Neutrophil (primary cell): ENCODE results near the gene C1orf35.

Experiments
- H3K27ac ChIP-seq: fragments of 200-600 bp; sonication (generic); 2 replicates; pipeline ENCODE4 v1.5.1; 2016; ENCODE audit warnings: mild to moderate bottlenecking, moderate library complexity
- H3K27me3 ChIP-seq: fragments of 200-600 bp; sonication (generic); 2 replicates; pipeline ENCODE4 v1.6.0; 2016; ENCODE audit warnings: mild to moderate bottlenecking
- H3K36me3 ChIP-seq: fragments of 200-600 bp; sonication (generic); 2 replicates; pipeline ENCODE4 v1.5.1; 2017
- H3K4me1 ChIP-seq, 2 experiments: fragments of 200-600 bp in 1 of 2; sonication (generic) in 1 of 2; 1 replicate in 1 of 2; 2 replicates in 1 of 2; pipeline versions ENCODE4 v1.5.1 to v1.6.1; 2013 to 2016; ENCODE audit warnings: low read depth in 1 of 2, low read length in 1 of 2, mild to moderate bottlenecking in 1 of 2, moderate library complexity in 1 of 2; ENCODE audit not compliant: control insufficient read depth in 1 of 2, insufficient read depth in 1 of 2
- H3K4me3 ChIP-seq, 2 experiments: fragments of 200-600 bp in 1 of 2; sonication (generic) in 1 of 2; 1 replicate in 1 of 2; 2 replicates in 1 of 2; pipeline ENCODE4 v1.5.1; 2013 to 2016; ENCODE audit warnings: low read depth in 1 of 2, low read length in 1 of 2, mild to moderate bottlenecking in 1 of 2, moderate library complexity in 1 of 2
- H3K9me3 ChIP-seq: fragments of 200-600 bp; sonication (generic); 2 replicates; pipeline ENCODE4 v1.5.1; 2016
- CTCF ChIP-seq: fragments of 200-600 bp; sonication (generic); IDR thresholded peaks from 2 replicates; pipeline ENCODE4 v1.5.1; 2016; ENCODE audit warnings: antibody characterized with exemption

C1orf35 gene

GRCh38 chr1:228139931-228140723, 37.0 kb upstream of the C1orf35 start, which contains the start of gene GUK1:
Gene GUK1 (plus strand): TSS chr1:228140279. CDS start chr1:228140303, 24 bp downstream.
- Histone ChIP-seq H3K4me3 (peak within 1 kb of the TSS; percentile 83 to 95), H3K4me1 (peaks cover 41 to 42% of the 10 kb centered on the region in 2 experiments), H3K27ac (peak within 1 kb of the TSS; percentile 98), H3K27me3 (no peaks in the 10 kb centered on the region), H3K9me3 (no peaks in the 10 kb centered on the region), H3K36me3 (peaks cover 9% of the 10 kb centered on the region)
- TF ChIP-seq CTCF, result peak; percentile 68

GRCh38 chr1:228139406-228139930, 36.3 kb upstream of the C1orf35 start:
- Histone ChIP-seq H3K27me3 (no peaks in the 10 kb centered on the region), H3K27ac (peak overlapping the region; percentile 98), H3K4me1 (peaks cover 41 to 42% of the 10 kb centered on the region in 2 experiments), H3K9me3 (no peaks in the 10 kb centered on the region), H3K36me3 (peaks cover 8% of the 10 kb centered on the region), H3K4me3 (peak overlapping the region; percentile 83 to 95)
- no peak for TF ChIP-seq CTCF

- peaks cover 7% of the 10 kb centered on the region for H3K36me3 ChIP-seq
- TF ChIP-seq CTCF, result no peak
- peaks cover 35 to 39% of the 10 kb centered on the region in 2 experiments for H3K4me1 ChIP-seq
- H3K27ac ChIP-seq, result no peak overlapping the region
- no peaks in the 10 kb centered on the region for H3K27me3 ChIP-seq
- H3K9me3 ChIP-seq, result no peaks in the 10 kb centered on the region
- no peak overlapping the region for H3K4me3 ChIP-seq
Observed at GRCh38 chr1:228136901-228137300, 33.8 kb upstream of the C1orf35 start.

GRCh38 chr1:228134591-228134990, 31.5 kb upstream of the C1orf35 start:
- H3K9me3 ChIP-seq, result no peaks in the 10 kb centered on the region
- TF ChIP-seq CTCF, result no peak
- H3K4me1 ChIP-seq, result peaks cover 23 to 33% of the 10 kb centered on the region in 2 experiments
- H3K36me3 ChIP-seq, result no peaks in the 10 kb centered on the region
- no peaks in the 10 kb centered on the region for H3K27me3 ChIP-seq
- no peak overlapping the region for H3K27ac ChIP-seq
- no peak overlapping the region for H3K4me3 ChIP-seq

GRCh38 chr1:228131766-228132165, 28.6 kb upstream of the C1orf35 start:
- no peaks in the 10 kb centered on the region for H3K9me3 ChIP-seq
- H3K27me3 ChIP-seq, result no peaks in the 10 kb centered on the region
- H3K27ac ChIP-seq, result no peak overlapping the region
- TF ChIP-seq CTCF, result no peak
- peaks cover 13 to 21% of the 10 kb centered on the region in 2 experiments for H3K4me1 ChIP-seq
- no peak overlapping the region for H3K4me3 ChIP-seq
- H3K36me3 ChIP-seq, result no peaks in the 10 kb centered on the region
